Measurements from ENCODE around the gene GALNT14.

DNA sequence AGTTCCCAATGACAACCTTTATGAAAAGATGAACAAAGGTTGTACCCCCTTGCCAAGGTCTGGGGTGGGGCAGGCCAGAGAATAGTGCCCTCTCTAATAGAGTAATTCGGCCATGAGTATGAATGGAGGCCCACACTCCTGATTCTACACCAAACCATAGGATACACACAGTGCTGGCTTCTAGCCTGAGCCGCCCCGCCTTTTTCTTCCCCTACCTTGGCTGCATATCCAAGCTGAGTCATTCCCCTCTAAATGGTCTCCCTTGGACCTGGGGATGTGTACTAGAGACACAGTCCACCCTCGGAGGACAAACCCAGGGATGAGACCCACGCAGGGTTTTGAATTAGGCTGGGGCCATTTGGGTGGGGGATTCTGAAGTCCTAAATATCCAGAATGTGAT, 223.8 kb downstream of the GALNT14 start:
- TF ChIP-seq CTCF (IDR thresholded peaks at IDR 0.05) (no peak), POLR2A (IDR thresholded peaks at IDR 0.05) (no peak)

Data from transverse colon (tissue), 3 donors.